HG02759 (cell line): Measurements from ENCODE around the gene IL37.

Experiments
- ATAC-seq: cut with Tn5 transposase; IDR thresholded peaks from one replicate; pipeline ENCODE4 v1.9.1; 2021; ENCODE audit warnings: mild to moderate bottlenecking, moderate library complexity; ENCODE audit not compliant: unreplicated experiment

The IL37 gene, protein sequence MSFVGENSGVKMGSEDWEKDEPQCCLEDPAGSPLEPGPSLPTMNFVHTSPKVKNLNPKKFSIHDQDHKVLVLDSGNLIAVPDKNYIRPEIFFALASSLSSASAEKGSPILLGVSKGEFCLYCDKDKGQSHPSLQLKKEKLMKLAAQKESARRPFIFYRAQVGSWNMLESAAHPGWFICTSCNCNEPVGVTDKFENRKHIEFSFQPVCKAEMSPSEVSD

DNA sequence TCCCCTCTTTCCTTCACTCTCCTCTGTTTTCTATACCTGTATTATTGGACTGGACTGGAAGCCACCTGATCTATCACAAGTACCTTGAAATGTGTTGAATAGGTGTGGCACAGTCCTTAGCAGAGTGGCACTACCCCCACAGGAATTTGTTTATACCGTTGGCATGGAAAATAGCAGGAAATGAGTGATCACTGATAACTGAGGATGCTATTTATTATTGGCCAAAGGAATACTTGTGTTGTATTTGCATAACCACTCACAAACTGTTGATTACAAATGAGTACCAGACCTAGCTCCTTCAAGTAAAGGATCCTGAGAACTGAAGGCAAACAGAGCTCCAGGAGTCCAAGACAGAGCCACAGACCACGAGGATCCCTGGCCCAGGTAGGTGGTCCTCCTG, at the start of gene IL37:
TSS of gene IL37 (plus strand) at position 301 of the 400 bp plus-strand sequence. CDS start 1,848 bp downstream, outside the sequence.
- ATAC-seq = no peak

DNA sequence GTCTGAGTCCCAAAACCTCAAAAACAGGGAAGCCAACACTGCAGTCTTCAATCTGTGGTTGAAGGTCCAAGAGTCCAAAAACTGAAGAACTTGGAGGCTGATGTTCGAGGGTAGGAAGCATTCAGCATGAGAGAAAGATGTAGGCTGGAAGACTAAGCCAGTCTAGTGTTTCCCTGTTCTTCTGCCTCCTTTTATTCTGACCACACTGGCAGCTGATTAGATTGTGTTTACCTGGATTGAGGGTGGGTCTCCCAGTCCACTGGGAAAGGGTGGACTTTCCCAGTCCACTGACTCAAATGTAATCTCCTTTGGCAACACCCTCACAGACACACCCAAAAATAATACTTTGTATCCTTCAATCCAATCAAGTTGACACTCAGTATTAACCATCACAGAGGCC, 46.9 kb upstream of the IL37 start:
- ATAC-seq = no peak

DNA sequence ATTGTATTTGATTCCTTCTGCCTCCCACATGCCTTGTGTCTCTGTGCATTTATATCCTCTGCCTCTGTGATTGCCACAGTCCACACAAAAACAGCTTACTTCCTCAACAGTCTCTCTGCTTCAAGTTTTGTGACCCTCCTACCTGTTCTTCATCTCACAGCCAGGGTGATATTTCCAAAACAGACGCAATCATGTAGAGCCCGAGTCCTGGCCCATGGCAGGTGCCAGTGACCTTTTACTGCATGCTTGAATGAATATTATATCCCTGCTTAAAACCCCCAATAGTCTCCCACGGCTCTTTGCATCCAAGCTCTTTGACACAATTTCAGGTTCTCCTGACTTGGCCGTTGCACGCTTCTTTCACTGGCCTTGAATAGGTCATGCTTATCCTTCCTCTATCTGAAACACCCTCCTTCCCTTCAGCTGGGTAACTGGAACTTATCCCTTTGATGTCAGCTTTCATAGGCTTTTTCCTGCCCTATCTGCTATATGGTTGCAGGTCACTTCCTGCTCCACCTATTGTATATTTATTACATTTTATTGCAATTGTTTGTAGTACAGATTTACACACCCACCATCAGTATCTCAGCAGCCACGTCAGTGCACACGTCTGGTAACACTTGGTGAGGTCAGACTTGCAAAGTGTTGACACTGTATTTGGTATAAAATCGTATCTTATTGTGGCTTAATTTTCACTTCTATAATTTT, 44.7 kb upstream of the IL37 start:
- no peak for ATAC-seq

DNA sequence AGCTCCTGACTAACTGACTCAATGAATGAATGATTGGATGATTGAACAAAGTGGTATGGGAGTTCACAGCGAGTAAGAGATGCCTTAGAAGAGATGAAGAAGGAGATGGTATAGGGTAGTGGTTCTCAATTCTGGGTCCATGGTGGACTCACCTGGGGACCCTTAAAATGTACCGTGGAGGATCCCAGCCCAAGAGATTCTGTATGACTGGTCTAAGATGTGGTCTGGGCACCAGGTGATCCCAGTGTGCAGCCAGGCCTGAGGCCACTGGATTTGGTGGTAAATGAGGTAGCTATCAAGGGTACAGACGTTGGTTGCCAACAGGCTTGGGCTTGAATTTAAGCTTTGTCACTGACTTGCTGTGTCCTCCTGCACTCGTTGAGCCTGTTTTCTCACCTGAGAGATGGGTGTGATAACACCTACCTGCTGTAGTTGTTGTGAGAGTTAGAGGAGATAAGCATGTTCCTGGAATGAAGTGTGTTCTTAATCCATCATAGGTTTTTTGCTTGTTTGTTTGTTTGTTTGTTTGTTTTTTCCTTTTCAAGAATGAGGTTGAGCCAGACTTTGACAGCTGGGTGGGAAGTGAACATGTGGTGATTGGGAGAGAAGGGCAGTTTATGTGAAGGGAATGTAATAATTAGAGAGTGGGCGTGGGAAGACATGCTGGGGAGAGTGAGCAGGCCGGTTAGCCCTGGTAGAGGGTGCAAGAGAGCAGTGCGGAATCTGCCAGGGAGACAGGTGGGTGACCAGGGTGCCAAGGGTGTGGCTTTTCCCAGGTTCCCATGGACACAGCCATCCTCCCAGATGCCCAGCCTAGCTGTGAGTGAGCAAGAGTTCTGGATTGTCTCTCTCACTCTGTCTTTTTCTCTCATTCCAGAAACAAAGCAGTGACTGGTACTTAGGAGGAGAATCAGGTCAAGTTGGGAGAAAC, 43.0 kb upstream of the IL37 start:
- no peak for ATAC-seq

DNA sequence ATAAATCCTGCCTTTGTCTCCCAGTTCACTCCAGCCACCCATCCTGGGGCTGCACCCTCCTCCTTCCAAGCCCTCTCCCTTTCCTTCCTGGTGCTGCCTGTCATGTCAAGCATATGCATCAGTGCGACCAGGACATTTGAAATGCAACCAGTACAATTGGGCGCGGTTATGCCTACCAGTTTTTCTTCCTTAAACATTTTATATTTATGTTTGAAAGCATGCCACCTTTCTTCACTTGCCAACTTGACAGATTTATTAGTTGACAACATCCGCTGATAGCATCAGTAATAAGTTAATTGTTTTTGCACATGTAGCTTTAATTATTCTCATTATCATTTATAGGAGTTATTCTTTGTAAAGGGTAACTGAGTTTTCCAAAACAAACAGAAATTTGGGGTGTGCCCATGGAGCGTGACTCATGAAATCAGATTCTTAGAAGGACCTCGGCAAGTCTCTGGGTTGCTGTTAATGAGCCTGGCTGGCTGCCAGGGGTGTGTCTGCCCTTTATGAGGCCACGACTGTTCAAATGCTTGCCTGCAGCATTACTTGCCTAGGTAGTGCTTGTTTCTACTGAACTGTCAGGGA, 41.6 kb upstream of the IL37 start:
- no peak for ATAC-seq

DNA sequence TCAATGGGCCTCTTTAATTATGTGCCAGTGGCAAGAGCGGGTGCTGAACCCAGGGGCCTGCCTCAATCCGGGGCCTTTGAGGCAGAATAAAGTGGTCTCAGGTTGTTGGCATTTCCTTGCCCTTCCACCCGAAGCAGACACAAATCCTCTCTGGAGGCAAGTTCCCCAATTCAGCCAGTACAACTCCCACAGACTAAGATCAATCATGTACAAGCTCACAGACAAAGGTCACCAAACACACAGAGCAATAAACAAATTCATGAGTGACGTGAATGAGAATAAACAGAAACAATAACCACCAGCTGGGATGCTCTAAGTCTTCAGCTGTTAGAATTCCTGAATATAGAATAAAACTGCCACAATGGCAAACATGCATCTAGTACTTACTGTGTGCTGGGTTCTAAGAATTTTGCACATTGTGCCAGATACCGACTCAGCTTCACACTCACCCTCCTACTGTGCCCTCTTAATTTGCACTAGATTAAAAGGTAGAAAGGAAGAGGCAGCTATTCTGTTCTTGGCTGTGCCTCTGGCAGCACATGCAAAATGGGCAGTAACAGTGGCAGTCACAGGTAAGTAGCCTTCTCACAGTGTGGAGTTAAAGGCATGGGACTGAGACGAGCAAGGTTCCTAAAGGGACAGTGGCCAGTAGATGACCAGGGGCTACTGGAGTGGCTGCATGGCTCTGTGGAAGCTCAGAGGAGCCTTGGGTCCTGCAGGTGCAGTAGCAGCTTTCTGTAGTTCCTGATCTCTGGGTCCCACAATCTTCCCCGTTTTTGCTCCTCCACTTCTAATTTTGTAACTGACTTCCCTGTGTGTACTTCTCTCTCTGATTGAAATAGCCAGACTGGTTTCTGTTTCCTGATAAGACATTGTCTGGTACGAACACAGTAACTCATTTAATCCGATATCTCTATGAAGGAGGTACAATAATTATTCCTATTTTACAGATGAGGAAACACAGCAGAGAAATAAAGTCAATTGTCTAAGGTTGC, 39.8 kb upstream of the IL37 start:
- no peak for ATAC-seq

DNA sequence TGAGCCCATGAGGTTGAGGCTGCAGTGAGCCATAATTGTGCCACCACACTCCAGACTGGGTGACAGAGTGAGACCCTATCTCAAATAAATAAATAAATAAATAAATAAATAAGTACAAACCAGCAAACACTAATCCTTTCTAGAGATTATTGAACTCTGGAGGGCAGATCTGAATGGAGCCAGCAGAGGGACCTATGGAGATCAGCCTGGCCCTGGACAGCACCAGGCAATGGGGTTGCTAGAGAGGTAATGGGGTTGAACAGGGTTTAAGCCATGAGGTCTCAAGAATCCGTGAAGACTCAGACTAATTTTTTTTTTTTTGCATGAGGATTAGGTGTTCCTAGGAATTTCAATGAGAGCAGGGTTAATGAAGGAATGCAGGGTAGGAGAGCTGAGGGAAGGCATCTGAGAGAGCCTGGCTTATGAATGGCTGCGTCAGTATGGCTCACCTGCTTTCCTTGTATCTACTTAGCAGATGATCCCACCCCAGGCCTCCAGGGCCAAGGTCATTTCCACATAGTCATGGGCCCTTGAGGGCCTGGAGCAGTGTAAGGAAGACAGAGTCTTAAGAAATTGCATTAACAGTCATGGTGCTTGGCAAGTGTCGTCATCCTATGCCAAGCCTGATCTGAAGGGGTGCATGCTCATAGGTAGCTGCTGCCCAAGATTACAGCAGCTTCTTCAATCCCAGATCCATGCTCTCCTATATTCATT, 34.6 kb upstream of the IL37 start:
- ATAC-seq = no peak

DNA sequence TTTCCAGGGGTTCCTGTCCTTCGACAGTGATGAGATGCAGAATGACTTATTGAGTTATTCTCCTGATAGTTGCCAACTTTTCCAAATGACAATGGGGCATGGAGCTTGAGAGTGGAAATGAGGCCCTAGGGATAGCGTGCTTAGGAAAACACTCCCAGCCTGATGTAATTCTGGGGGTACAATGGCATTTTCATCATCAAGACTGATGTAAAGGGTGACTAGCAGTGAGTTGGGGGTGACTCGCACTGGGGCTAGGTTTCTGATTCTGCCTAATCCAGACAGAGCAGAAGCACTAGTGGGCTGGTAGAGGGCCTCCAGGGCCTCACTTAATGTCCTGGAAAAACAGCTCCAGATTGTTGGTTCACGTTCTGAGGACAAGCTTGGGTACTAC, 34.0 kb upstream of the IL37 start:
- no peak for ATAC-seq

DNA sequence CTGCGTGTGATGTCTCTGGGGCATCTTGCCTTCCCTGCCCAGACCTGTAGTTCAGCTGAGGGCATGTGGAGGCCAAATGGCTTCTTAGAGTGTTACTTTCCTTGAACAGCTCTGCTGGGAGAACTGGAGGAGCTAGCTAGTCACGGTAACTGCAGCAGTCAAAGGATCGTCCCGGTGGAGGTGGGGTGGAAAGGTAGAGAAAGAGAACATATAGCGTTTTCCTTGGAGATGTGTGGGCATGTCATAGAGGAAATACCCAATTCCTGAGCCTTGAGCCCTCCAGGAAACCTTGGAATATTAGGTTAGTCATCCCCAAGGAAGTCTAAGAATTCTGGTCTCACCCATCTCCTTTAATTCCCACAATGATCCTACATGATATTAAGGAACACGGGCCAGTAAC, 33.5 kb upstream of the IL37 start:
- no peak for ATAC-seq

DNA sequence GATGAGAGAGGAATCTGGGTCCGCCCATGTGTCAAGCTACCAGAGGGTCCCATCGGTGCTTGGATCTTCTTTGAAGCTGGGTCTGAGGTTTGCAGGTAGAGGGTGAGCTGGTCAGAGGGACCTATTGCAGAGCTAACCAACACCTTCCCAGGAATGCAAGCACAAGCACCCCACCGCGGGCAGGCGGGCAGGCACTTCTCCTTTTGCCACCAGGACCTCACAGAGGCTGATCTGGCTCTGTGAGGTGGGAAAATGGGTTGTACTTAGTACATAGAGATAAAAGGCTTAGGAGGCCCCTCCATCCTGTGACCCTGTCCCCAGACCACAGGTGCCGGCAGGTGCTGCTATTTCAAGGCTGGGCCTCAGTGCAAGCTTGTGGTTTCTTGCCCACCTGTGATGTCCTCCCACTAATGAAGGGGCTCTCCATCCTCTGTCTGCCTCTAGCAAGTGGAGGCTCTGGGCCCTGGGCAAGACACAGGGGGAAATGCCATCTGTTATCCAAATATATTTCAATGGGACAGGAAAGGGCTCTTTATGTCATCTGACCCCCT, 31.4 kb upstream of the IL37 start:
- ATAC-seq = no peak

DNA sequence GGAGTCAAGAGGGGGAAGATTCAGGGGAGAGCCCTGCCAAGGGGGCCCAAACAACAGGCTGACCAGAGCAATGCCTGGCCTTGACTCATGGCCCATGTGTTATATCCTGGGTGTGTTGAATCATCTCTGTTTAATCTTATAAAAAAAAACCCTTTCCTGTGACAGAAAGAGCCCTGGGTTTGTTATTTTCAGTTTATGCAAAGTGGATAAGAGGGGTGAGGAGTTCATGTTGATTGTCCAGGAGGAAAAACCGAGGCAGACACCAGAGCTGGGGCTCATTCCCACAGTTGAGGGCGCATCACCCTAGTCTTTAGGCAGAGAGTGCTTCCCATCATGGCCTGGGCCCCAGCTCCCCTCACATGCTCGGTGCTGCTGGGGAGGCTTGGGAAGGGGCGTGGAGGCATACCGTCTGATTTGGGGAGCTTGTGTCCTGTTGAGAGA, 30.9 kb upstream of the IL37 start:
- no peak for ATAC-seq

DNA sequence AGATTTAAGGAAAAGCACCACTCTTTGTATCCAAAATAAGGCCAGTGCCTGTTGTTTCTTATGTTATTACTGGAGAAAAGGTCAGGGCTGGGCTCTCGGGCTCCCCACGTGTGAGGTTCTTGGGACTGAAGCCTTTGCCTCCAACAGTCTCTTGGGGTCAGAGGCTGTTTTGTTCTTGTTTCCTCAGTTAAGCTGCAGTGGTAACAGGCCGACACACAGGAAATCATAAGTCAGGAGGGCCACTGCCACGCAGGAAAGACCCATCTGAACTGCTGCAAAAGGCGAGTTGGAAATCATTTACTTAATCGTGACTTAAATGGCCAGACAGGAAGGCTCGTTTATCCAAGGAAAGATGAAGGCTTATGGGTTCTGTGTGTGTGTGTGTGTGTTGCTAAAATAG, 30.3 kb upstream of the IL37 start:
- peak; percentile 34 for ATAC-seq

DNA sequence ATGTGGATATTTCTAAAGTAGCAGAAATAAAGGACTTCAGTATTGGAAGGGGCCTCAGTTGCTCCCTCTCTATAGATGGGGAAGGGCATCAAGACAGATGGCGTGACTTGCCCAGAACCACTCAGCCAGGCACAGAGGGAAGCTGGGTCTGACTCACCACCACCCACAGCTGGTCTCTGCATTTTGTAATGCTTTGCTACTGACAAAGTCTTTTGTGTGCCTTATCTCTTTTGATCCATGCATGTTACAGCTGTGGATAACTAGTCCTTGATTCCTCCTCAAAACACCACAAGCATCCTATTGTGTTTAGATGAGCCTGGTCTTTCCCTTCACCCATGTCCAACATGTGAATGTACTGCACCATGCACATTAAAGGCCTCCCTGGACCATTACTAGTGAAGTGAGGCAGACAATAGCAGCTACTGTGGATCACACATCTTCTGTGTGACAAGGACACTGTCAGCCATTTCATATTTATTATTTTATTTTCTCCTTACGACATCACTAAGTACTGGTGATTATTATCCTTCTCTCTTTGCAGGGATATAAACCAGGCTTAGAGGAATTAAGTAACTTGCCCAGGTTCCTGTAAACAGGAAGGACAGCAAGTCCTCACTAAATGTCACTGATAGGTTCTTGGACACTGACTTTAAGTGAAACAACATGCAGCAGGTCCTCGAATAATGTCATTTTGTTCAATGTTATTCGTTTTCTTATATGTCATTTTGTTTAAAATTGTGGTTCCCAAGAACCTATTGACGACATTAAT, 29.6 kb upstream of the IL37 start:
- ATAC-seq = peak; percentile 85

DNA sequence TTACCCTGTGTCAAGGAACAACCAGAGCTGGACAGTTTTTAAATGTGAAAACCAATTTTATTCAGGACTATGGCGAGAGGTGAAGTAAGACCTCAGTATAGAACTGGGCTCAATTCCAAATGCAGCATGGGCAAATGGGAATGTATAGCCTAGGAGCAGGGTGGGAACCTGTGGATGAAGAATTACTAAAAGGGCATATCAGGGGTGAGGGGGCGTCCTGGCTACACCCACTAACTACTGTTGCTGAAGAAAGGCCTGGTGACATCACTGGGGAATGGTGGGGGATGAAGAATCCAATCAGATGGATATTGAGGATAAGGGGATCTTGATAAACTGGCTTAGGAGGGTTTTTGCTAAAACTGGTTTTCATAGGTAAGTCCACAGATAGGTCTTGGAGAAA, 27.3 kb upstream of the IL37 start:
- no peak for ATAC-seq

DNA sequence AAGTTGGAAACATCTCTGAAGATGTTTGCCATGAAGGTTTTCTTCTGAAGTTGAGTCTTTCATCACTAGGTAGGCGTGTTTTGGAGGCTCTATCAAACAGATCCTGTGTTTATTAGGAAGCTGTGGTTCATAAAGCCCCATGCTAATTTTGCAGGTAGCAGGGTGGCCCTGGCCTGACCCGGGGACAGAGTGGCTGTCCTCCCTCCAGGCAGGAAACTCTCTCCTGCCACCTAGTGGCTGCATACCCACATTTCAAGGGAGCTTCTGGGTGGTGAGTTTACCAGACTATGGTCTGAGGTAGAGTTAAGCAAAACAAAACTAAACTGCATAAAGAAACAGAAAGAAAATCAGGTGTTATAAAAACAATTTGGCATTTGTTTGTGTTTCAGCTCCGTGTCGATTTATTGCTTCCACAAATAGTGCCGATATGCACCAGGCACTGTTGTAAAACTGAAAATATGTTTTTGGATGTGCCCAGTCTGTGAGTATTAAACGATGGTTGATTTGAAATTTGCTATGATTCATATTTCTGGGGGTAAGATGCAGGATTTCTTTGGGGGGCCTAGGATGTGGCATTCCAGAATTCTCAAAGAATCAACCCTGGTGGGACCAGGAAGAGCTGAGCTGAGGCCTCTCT, 26.0 kb upstream of the IL37 start:
- ATAC-seq = peak; percentile 50

DNA sequence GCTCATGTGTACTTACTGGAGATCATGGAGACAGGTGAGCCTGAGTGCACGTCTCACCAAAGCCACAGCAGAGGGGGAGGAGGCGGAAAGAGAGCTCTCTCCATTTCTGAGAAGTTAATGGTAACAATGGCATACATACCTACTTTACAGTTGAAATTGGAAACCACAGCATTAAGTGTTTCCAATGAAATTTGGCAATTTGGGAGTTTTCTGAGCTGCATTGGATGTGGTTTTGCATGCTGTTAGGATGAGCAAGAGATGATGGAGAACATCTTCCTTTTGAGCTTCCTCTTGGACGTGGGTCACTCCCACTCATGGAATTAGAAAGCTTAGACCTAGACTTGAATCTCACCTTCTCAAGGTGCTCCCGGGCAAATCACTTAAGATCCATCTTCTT, 25.5 kb upstream of the IL37 start:
- ATAC-seq = no peak

DNA sequence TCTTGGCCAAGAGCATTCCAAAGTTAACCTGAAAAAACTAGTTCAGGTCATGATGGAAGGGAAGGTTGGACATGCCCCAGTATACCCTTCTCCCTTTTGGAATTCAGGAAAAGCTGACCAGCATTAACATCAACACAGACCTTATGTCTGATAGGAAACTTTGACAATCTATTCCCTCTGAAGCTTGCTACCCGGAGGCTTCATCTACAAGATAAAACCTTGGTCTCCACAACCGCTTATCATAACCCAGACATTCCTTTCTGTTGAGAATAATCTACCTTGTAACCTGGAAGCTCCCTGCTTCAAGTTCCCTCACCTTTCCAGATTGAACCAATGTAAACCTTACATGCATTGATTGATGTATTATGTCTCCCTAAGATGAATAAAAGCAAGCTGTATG, 24.7 kb upstream of the IL37 start:
- ATAC-seq = no peak
